Islet of Langerhans (tissue), 1 donor: ENCODE data around the gene NCOR1.
"Not testable (repeated sequence)": the region's sequence is repeated elsewhere in the genome, so short reads cannot be mapped to it uniquely, and the experiment has no call there.

Experiments used
- FAIRE-seq: peaks from one replicate; lab custom pipeline; 2011; peaks lifted over from hg19 to GRCh38; lab: Jason Lieb, UNC

Gene NCOR1

GRCh38 chr17:16215273-16215964 is at the start of gene NCOR1:
NCOR1 (minus strand) TSS chr17:16215534; CDS start chr17:16194569, 20,965 bp downstream.
- FAIRE-seq: no peak

- FAIRE-seq: no peak
These were observed 46.9 kb upstream of the NCOR1 start for GRCh38 chr17:16262201-16262600.

GRCh38 chr17:16261049-16261448 is 45.7 kb upstream of the NCOR1 start:
- no peak for FAIRE-seq

- FAIRE-seq: no peak
These were observed 44.6 kb upstream of the NCOR1 start for GRCh38 chr17:16259926-16260325.

- no peak for FAIRE-seq
These were observed 43.6 kb upstream of the NCOR1 start for GRCh38 chr17:16258901-16259300.

GRCh38 chr17:16255481-16255921 is 40.2 kb upstream of the NCOR1 start:
- no peak for FAIRE-seq

GRCh38 chr17:16254773-16255400 is 39.6 kb upstream of the NCOR1 start:
- FAIRE-seq: no peak

GRCh38 chr17:16251556-16251955 is 36.2 kb upstream of the NCOR1 start:
- FAIRE-seq: no peak

- no peak for FAIRE-seq
These were observed 35.7 kb upstream of the NCOR1 start for GRCh38 chr17:16251043-16251442.

- no peak for FAIRE-seq
These were observed 35.3 kb upstream of the NCOR1 start for GRCh38 chr17:16250635-16251034.

- no peak for FAIRE-seq
These were observed 32.3 kb upstream of the NCOR1 start for GRCh38 chr17:16247586-16247984.

- no peak for FAIRE-seq
These were observed 28.6 kb upstream of the NCOR1 start for GRCh38 chr17:16243801-16244567.

- no peak for FAIRE-seq
These were observed 28.1 kb upstream of the NCOR1 start for GRCh38 chr17:16243385-16243784.

- no peak for FAIRE-seq
These were observed 26.6 kb upstream of the NCOR1 start for GRCh38 chr17:16241906-16242399.

GRCh38 chr17:16239931-16240330 is 24.6 kb upstream of the NCOR1 start:
- FAIRE-seq: no peak

- no peak for FAIRE-seq
These were observed 17.1 kb upstream of the NCOR1 start for GRCh38 chr17:16232391-16232790.

GRCh38 chr17:16229912-16230561 is 14.7 kb upstream of the NCOR1 start:
- FAIRE-seq: not testable (repeated sequence)

GRCh38 chr17:16222406-16222805 is 7.1 kb upstream of the NCOR1 start:
- FAIRE-seq: no peak

- no peak for FAIRE-seq
These were observed 1.8 kb upstream of the NCOR1 start, which contains the start of gene PIGL for GRCh38 chr17:16217002-16217635. PIGL (plus strand) TSS chr17:16217210; CDS start chr17:16217227, 17 bp downstream.

GRCh38 chr17:16216341-16217001 is 1.1 kb upstream of the NCOR1 start:
- FAIRE-seq: not testable (repeated sequence)

- no peak for FAIRE-seq
These were observed 607 bp upstream of the NCOR1 start for GRCh38 chr17:16215965-16216316.

GRCh38 chr17:16215002-16215272 is 397 bp downstream of the NCOR1 start:
- no peak for FAIRE-seq
